Putamen (tissue), 1 donor: ENCODE data around the gene FAM110A.
"Not testable (repeated sequence)": the region's sequence is repeated elsewhere in the genome, so short reads cannot be mapped to it uniquely, and the experiment has no call there.

ENCODE experiments used
- DNase-seq: peaks from one replicate; pipeline ENCODE4 v3.0.0-alpha.2; 2016; ENCODE audit warnings: low spot score

FAM110A gene

GRCh38 chr20:873875-874607 is 40.5 kb downstream of the FAM110A start:
- no peak for DNase-seq

- DNase-seq = no peak
Measured at GRCh38 chr20:875115-875514, 41.6 kb downstream of the FAM110A start.

- no peak for DNase-seq
Measured at GRCh38 chr20:877814-878213, 44.3 kb downstream of the FAM110A start.

- DNase-seq = no peak
Measured at GRCh38 chr20:878511-879307, 45.2 kb downstream of the FAM110A start.

GRCh38 chr20:879626-880025 is 46.1 kb downstream of the FAM110A start:
- DNase-seq = no peak

GRCh38 chr20:881051-881782 is 47.7 kb downstream of the FAM110A start:
- DNase-seq = no peak

GRCh38 chr20:881783-882144 is 48.2 kb downstream of the FAM110A start:
- DNase-seq = no peak

GRCh38 chr20:884983-885952 is 51.8 kb downstream of the FAM110A start:
- no peak for DNase-seq

GRCh38 chr20:887137-887536 is 53.6 kb downstream of the FAM110A start:
- no peak for DNase-seq

- no peak for DNase-seq
Measured at GRCh38 chr20:888057-888456, 54.5 kb downstream of the FAM110A start.

- DNase-seq = no peak
Measured at GRCh38 chr20:889106-889505, 55.6 kb downstream of the FAM110A start.

GRCh38 chr20:889932-890463 is 56.5 kb downstream of the FAM110A start:
- no peak for DNase-seq

GRCh38 chr20:890666-891057 is 57.1 kb downstream of the FAM110A start:
- peak; percentile 20 for DNase-seq

GRCh38 chr20:891058-891705 is 57.7 kb downstream of the FAM110A start:
- peak; percentile 17 for DNase-seq

GRCh38 chr20:891706-892080 is 58.2 kb downstream of the FAM110A start:
- DNase-seq = no peak

- DNase-seq = not testable (repeated sequence)
Measured at GRCh38 chr20:892371-892770, 58.9 kb downstream of the FAM110A start.
